Fibroblast of peridontal ligament (primary cell): ENCODE results near the gene CYP1A2.

Source experiments
- DNase-seq: peaks from one replicate; pipeline ENCODE4 v3.0.0-alpha.2; 2010; ENCODE audit errors: extremely low read depth

CYP1A2 gene

GRCh38 chr15:74802862-74803447 is 54.3 kb downstream of the CYP1A2 start:
- DNase-seq, result no peak

- no peak for DNase-seq
Measured at GRCh38 chr15:74804935-74805334, 56.3 kb downstream of the CYP1A2 start.
